Dedifferentiated amniotic fluid mesenchymal stem cell (primary cell): ENCODE measurements around the gene TRIM66.
A peak's percentile ranks its signal among the peaks of the same experiment; 100 is the strongest.

Experiments used
- DNase-seq: peaks from one replicate; pipeline ENCODE4 v3.0.0-alpha.2; 2016; ENCODE audit errors: extremely low spot score

Gene TRIM66

GRCh38 chr11:8658321-8659057 lies 24.0 kb downstream of the TRIM66 start:
- DNase-seq = no peak

- no peak for DNase-seq
These were observed 26.2 kb downstream of the TRIM66 start for GRCh38 chr11:8656291-8656690.

GRCh38 chr11:8654503-8654902 lies 28.0 kb downstream of the TRIM66 start:
- DNase-seq = peak; percentile 28

GRCh38 chr11:8652140-8652539 lies 30.3 kb downstream of the TRIM66 start:
- DNase-seq = peak; percentile 65

GRCh38 chr11:8650401-8650990 lies 32.0 kb downstream of the TRIM66 start:
- DNase-seq = no peak

- no peak for DNase-seq
These were observed 33.1 kb downstream of the TRIM66 start for GRCh38 chr11:8649361-8649760.

GRCh38 chr11:8646873-8647272 lies 35.6 kb downstream of the TRIM66 start:
- no peak for DNase-seq

GRCh38 chr11:8642196-8642841 lies 40.1 kb downstream of the TRIM66 start:
- DNase-seq = no peak

- DNase-seq = no peak
These were observed 41.1 kb downstream of the TRIM66 start for GRCh38 chr11:8641332-8641731.

- DNase-seq = no peak
These were observed 42.1 kb downstream of the TRIM66 start for GRCh38 chr11:8640267-8640906.

GRCh38 chr11:8639655-8640054 lies 42.8 kb downstream of the TRIM66 start:
- DNase-seq = no peak

GRCh38 chr11:8638300-8638699 lies 44.2 kb downstream of the TRIM66 start:
- DNase-seq = no peak

- no peak for DNase-seq
These were observed 46.3 kb downstream of the TRIM66 start for GRCh38 chr11:8636127-8636526.

GRCh38 chr11:8634498-8634897 lies 48.0 kb downstream of the TRIM66 start:
- no peak for DNase-seq

GRCh38 chr11:8631395-8632118 lies 50.9 kb downstream of the TRIM66 start:
- peak; percentile 65 for DNase-seq

GRCh38 chr11:8624698-8625097 lies 57.8 kb downstream of the TRIM66 start:
- DNase-seq = no peak

GRCh38 chr11:8621147-8621546 lies 61.3 kb downstream of the TRIM66 start:
- no peak for DNase-seq

GRCh38 chr11:8617063-8617462 lies 65.4 kb downstream of the TRIM66 start:
- no peak for DNase-seq

GRCh38 chr11:8615291-8616032 lies 67.0 kb downstream of the TRIM66 start:
- no peak for DNase-seq

- DNase-seq = no peak
These were observed 68.0 kb downstream of the TRIM66 start for GRCh38 chr11:8614497-8614896.

- DNase-seq = no peak
These were observed 69.4 kb downstream of the TRIM66 start for GRCh38 chr11:8613036-8613435.
